ENCODE data around the gene CENPX.

CENPX gene

GRCh38 chr17:81998691-81999438 lies 23.8 kb downstream of the CENPX start:
- in situ Hi-C loops (cut with HindIII; ENCODE audit: low sequenced_read_pairs) = no loop called here

DNA sequence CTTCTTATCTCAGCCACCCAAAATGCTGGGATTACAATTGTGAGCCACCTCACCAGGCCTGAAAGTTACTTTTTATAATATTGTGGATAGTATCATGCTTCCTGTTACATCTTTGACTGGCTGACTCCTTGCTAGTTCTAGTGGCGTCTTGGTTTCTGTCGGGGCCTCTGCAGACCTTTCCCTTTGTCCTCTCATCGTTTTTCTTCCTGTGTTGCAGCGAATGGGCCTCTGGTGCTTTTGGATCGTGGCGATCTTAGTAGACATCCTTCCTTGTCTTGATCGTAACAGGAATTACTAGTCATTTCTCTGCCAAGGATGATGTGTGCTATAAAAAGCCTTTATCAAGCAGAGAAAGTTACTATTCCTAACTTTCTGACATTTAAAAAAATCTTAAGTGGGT lies 24.5 kb downstream of the CENPX start:
- in situ Hi-C loops (cut with HindIII; ENCODE audit: low sequenced_read_pairs) = no loop called here

GRCh38 chr17:81996757-81997441 lies 25.8 kb downstream of the CENPX start:
- in situ Hi-C loops (cut with HindIII; ENCODE audit: low sequenced_read_pairs) = no loop called here

DNA sequence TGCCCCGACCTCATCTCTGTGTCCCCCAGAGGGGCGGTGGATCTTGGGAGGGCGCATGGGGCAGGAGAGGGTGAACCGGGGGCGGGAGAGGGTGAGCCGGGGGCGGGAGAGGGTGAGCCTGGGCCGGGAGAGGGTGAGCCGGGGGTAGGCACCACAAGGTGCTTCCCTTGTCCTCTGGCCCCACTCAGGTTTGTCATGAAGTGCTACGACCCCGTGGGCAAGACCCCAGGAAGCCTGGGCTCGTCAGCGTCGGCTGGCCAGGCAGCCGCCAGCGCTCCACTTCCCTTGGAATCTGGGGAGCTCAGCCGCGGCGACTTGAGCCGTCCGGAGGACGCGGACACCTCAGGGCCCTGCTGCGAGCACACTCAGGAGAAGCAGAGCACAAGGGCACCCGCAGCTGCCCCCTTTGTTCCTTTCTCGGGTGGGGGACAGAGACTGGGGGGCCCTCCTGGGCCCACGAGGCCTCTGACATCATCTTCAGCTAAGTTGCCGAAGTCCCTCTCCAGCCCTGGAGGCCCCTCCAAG lies 26.4 kb downstream of the CENPX start:
- in situ Hi-C loops (cut with HindIII; ENCODE audit: low sequenced_read_pairs) = no loop called here

DNA sequence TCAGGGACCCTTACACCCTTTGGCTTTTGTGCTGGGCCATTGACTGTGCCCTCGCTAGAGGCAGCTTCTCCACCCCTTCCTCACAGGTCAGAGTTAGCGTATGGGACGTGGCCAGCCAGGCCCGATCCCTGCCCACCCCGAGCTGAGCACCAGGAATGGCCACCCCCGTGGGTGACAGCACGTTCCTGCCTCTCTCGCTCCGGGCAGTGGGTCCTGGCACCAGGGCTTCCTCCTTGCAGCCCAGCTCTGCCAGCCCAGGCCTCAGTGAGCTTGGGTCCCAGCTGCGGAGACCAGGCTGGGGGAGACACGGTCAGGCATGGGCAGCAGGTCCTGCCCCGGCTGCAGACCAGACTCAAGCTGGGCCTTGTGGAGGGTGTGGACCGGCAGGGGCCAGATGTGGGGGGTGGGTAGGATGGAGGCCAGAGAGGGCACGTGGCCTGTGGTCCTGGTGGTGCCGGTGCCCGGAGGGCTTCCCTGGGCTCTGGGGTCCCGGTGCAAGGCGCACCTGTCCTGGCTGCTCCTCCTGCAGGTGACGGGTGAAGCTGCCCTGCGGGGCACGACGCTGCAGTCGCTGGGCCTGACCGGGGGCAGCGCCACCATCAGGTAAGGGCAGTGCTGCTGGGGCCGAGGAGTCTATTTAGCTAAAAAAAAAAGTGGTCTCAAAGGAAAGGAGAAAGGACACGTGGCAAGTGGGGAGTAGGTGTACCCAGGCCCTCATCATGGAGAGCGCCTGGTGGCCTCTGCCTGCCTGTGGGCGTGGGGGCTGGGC lies 27.0 kb downstream of the CENPX start:
- in situ Hi-C loops (cut with HindIII; ENCODE audit: low sequenced_read_pairs) = no loop called here

GRCh38 chr17:81994593-81995462 lies 27.9 kb downstream of the CENPX start:
- in situ Hi-C loops (cut with HindIII; ENCODE audit: low sequenced_read_pairs) = no loop called here

- in situ Hi-C loops (cut with HindIII; ENCODE audit: low sequenced_read_pairs) = no loop called here
Measured at GRCh38 chr17:81993729-81994592, 28.7 kb downstream of the CENPX start.

DNA sequence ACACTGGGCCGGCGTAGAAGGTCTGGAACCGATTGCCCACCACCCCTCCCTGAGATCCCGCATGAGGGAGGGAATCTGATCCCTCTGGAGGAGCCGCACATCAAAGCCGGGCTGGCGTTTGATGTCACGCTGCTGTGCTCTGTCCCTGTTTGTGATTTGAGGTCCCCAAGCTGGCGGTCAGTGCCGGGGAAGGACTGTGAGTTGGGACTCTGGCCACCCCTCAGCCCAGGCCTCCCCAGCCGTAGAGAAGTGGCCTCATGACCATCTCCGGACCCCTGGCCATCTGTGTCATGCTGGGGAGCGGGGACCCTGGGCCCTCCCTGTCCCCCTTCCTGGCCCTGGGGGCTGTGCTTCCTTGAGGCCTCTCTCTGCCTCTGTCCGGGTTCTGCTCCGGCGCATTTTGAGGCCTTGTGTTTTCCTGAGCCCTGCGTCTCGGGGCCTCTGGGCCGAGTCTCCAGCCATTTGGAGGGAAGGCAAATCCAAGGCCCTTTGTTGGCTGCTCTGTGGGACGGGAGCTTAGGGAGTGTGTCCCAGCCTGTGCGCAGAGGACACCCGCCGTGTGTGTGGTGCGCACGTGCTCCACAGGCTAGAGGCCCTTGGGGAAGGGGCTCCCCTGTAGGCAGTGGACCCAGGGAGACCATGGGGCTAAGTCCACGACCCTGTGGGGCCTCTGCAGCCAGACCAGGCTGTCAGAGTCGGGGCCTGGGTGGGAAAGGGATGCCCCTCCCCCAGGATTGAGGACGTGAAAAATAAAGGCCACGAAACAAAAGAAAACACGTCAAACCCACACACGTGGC lies 30.2 kb downstream of the CENPX start:
- in situ Hi-C loops (cut with HindIII; ENCODE audit: low sequenced_read_pairs) = no loop called here

DNA sequence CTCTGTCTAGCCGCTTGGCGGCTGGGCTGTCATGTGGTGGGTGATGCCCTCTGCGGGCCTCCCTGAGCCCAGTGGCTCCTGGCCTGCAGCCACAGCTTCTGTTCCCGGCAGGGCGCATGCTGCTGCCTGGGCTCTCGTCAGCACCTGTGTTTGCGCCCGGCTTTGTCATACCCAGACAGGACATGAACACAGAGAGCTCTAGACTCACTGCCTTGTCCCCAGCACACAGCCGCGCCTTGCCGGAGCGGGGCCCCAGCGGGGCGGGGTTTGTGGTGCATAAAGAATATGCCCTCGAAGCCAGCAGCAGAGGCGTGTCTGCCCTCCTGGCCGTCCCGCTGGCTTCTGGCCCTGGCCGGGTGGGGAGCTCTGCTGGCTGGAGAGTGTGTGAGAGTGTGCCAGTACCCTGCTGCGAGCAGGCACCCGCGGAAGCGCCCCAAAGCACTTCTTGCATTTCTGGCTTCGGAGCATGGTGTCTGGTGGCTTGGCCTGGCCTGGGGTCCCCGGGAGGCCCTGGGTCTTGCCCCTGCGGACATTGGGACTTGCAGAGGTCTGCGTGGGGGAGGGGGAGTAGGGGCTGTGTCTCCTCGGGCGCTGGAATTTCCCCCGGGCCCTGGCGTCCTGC lies 30.9 kb downstream of the CENPX start:
- in situ Hi-C loops (cut with HindIII; ENCODE audit: low sequenced_read_pairs) = no loop called here

DNA sequence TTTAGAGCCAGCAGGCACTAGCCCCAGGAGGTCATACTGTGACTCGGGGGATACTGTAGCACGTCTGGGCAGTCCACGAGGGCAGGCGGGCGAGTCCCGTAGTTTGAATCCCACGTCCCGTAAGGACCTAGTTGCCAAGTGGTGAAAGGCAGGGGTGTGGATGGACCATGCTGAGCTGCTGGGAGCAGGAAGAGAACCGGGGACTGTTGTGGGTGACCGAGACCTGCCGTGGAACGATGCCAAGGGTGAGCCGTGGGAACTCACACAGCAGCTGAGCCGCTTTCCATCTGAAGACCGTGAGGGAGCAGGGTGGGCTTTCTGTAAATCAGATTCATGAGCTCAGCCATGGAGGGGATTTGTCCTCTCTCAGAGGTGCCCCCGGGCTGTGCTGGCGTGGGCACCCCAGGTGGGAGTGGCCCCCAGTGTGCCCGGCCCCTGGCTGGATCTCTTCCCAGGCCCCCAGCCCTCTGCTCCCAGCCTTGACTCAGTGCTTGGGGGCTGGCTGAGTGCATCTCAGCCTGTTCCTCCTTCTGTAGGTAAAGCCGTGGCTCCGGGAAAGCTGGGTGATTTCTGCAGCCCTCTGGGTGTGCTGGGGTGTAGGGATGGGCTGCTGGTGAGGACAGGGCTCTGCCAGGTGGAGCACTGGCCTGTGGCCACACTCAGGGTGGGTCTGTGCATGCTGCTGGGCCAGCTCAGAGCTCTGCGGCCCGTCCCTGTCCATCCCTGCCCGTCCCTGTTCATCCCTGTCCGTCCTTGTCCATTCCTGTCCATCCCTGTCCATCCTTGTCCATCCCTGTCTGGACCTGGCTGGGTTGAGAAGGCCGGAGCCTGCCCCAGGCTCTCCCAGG lies 31.6 kb downstream of the CENPX start:
- in situ Hi-C loops (cut with HindIII; ENCODE audit: low sequenced_read_pairs) = no loop called here

GRCh38 chr17:81987161-81987770 lies 35.4 kb downstream of the CENPX start:
- in situ Hi-C loops (cut with HindIII; ENCODE audit: low sequenced_read_pairs) = no loop called here

GRCh38 chr17:81986606-81987005 lies 36.1 kb downstream of the CENPX start:
- in situ Hi-C loops (cut with HindIII; ENCODE audit: low sequenced_read_pairs) = no loop called here

DNA sequence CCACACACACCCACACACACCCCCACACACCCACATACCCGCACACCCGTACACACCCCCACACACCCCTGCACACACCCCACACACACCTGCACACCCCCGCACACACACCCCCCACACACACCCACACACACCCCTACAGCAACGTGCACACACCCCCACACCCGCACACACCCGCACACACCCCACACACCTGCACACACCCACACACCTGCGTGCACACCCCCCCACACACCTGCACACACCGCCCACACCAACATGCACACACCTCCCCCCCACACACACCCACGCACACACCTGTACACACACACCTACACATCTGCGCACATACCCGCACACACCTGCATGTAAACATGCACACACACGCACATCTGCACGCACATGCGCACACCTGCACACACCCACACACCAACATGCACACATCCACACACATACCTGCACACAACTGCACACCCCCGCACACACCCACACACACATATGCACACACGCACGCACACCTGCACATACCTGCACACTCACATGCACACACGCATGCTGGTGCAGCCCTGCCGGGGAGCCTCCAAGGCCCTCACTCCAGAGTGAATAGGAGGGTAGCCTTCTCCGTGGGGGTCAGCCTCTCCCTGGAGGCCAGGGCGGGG lies 37.8 kb downstream of the CENPX start:
- in situ Hi-C loops (cut with HindIII; ENCODE audit: low sequenced_read_pairs) = no loop called here

- in situ Hi-C loops (cut with HindIII; ENCODE audit: low sequenced_read_pairs) = no loop called here
Measured at GRCh38 chr17:81983639-81984373, 38.9 kb downstream of the CENPX start.

GRCh38 chr17:81983011-81983638 lies 39.6 kb downstream of the CENPX start:
- in situ Hi-C loops (cut with HindIII; ENCODE audit: low sequenced_read_pairs) = no loop called here
